GM21723 (cell line): ENCODE results near the gene SLC12A3.

Experiments
- ATAC-seq: cut with Tn5 transposase; IDR thresholded peaks from one replicate; pipeline ENCODE4 v1.9.1; 2021; ENCODE audit warnings: mild to moderate bottlenecking, moderate library complexity; ENCODE audit not compliant: unreplicated experiment

The SLC12A3 gene

GRCh38 chr16:56961851-56962281 is 96.9 kb downstream of the SLC12A3 start, which contains the start of gene CETP:
Gene CETP, plus strand, starts transcription at chr16:56961950. Its CDS starts 30 bp downstream, at chr16:56961980.
- no peak for ATAC-seq

DNA sequence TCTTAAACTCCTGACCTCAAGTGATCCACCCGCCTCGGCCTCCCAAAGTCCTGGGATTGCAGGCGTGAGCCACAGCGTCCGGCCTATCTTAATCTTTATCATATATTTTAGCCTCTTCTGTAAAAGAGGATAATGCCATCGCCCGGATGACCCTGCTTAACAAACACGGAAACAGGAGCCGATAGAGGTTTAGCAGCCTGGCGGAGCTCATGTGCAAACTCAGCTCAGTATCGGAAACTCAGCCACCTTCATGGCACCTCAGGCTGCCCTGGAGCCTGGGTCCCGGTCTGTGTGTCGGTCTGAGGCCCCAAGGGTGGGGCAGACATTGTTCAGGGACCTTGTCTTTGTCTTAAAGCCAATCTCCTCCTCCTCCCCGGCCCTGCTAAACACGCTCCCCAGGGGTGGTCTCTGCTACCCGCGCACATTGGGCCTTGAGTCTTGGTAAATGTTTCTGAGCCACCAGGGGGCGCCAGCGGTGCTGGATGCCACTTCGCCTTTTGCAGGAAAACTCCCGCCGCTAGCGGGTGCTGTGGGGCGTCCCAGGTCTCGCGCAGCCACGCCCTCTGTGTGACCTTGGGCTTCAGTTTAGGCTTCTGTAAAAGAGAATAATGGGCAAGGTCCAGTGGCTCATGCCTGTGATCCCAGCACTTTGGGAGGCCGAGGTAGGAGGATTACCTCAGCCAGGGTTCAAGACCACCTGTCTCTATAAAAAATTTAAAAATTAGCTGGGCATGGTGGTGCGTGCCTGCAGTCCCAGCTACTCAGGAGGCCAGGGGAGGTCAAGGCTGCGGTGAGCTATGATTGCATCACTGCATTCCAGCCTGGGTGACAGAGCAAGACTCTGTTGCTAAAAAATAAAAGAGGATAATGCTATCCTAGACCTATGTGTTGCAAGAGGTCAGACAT is 99.5 kb downstream of the SLC12A3 start:
- ATAC-seq: no peak
